Epithelial cell of esophagus (primary cell): ENCODE measurements around the gene PCDHGA1.
"Not testable (repeated sequence)": the region's sequence is repeated elsewhere in the genome, so short reads cannot be mapped to it uniquely, and the experiment has no call there.

Experiments used
- DNase-seq: peaks from one replicate; pipeline ENCODE4 v3.0.0; 2010; ENCODE audit warnings: low read depth
- H3K4me3 ChIP-seq: 2 replicates; pipeline ENCODE4 v1.5.1; 2011; ENCODE audit warnings: mild to moderate bottlenecking, low read length, control low read depth
- TF ChIP-seq, protein P1 (sequence below): IDR thresholded peaks from 2 replicates; pipeline ENCODE4 v1.5.1; 2011; ENCODE audit warnings: low read depth, mild to moderate bottlenecking, low read length, control low read depth, inconsistent platforms; ENCODE audit not compliant: insufficient read depth; ENCODE audit errors: missing control alignments

The PCDHGA1 gene

DNA sequence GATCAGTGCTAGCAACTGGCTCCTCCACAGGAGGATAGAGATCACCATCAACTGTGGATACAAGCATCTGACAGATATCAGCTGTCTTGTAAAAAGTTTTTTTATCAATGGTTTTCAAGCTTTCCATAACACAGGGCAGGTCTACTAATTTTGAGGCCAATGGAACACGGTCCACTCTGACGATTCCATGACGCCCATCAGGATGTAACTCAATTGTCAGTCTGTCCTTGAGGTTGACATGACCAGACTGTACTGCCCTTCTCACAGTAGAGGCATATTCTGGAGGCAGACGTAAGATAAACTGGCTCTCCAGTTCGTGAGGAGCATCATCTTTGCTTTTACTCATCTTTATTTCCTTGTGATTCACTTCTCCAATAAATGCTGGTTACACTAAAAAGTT lies 10.6 kb upstream of the PCDHGA1 start:
- H3K4me3 ChIP-seq, result peak overlapping the region; percentile 86
- TF ChIP-seq, protein P1, sequence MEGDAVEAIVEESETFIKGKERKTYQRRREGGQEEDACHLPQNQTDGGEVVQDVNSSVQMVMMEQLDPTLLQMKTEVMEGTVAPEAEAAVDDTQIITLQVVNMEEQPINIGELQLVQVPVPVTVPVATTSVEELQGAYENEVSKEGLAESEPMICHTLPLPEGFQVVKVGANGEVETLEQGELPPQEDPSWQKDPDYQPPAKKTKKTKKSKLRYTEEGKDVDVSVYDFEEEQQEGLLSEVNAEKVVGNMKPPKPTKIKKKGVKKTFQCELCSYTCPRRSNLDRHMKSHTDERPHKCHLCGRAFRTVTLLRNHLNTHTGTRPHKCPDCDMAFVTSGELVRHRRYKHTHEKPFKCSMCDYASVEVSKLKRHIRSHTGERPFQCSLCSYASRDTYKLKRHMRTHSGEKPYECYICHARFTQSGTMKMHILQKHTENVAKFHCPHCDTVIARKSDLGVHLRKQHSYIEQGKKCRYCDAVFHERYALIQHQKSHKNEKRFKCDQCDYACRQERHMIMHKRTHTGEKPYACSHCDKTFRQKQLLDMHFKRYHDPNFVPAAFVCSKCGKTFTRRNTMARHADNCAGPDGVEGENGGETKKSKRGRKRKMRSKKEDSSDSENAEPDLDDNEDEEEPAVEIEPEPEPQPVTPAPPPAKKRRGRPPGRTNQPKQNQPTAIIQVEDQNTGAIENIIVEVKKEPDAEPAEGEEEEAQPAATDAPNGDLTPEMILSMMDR, result no peak
- DNase-seq, result no peak

GRCh38 chr5:141320225-141321169 lies 9.8 kb upstream of the PCDHGA1 start, which contains the start of gene TAF7:
Gene TAF7, minus strand, starts transcription at chr5:141320784. Its CDS starts 740 bp downstream, at chr5:141320044.
- TF ChIP-seq, protein P1, result peak; percentile 88
- peak within 1 kb of the TSS; percentile 86 for H3K4me3 ChIP-seq
- peak; percentile 93 for DNase-seq

GRCh38 chr5:141322261-141322660 lies 8.1 kb upstream of the PCDHGA1 start:
- TF ChIP-seq, protein P1, result no peak
- no peak overlapping the region for H3K4me3 ChIP-seq
- DNase-seq, result no peak

DNA sequence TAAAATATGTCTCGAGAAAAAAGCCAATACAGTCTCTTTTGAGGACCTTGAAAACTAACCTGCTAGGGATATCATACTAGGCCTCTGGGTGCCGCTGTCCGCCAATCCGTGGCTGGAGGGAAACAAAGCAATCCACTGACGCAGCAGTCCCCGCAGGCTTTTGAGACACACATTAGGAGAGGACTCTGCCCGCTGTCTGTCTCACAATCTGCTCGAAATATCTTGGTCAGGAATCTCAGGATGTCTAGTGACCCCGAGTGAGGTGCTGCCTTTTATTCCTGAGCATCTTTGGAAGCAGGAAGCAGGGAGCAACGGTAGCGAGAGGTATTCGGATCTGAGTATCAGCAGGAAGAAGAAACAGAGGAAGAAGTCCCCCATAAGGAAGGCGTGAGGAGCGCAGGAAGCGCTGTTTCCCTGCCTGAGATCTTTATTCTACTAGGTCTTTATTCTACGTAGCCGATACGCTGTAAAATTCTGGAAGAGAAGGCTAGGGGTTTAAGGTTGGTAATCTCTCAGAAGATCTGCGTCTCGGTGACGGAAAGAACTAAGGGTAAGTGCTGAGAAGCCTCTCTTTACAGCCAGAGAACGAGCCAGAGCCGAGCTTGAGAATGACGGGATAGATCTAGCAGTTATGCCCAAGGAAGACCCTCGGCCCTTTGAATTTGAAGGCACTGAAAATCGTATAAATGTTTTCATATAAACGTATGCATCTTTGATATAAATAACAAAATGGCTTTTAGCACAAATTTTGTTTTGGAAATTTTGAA lies 4.0 kb upstream of the PCDHGA1 start:
- peak; percentile 58 for DNase-seq
- TF ChIP-seq, protein P1, result peak; percentile 49
- peak overlapping the region; percentile 40 for H3K4me3 ChIP-seq

- no peak for DNase-seq
Measured at GRCh38 chr5:141328231-141328630, 2.1 kb upstream of the PCDHGA1 start.

DNA sequence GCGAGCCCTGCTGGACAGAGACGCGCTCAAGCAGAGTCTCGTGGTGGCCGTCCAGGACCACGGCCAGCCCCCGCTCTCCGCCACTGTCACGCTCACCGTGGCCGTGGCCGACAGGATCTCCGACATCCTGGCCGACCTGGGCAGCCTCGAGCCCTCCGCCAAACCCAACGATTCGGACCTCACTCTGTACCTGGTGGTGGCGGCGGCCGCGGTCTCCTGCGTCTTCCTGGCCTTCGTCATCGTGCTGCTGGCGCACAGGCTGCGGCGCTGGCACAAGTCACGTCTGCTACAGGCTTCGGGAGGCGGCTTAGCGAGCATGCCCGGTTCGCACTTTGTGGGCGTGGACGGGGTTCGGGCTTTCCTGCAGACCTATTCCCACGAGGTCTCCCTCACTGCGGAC lies 2.3 kb downstream of the PCDHGA1 start:
- DNase-seq, H3K4me3 ChIP-seq: not testable (repeated sequence)

More at GRCh38 chr5:141328231-141328630, 2.1 kb upstream of the PCDHGA1 start:
- H3K4me3 ChIP-seq, result no peak overlapping the region
- TF ChIP-seq, protein P1, result no peak
